HEK293 (cell line): ENCODE measurements around the gene BHMT2.

Experiments used
- BCL11A ChIP-seq: fragments of 450-650 bp; formaldehyde crosslinking; IDR thresholded peaks from 2 replicates; pipeline ENCODE4 v1.5.1; 2016; ENCODE audit warnings: low read depth, missing biosample characterization, missing genetic modification characterization
- CTCF ChIP-seq: fragments of 450-650 bp; formaldehyde crosslinking; IDR thresholded peaks from 2 replicates; pipeline ENCODE4 v1.5.1; 2016; ENCODE audit warnings: missing biosample characterization, missing genetic modification characterization
- GLIS2 ChIP-seq: fragments of 450-650 bp; formaldehyde crosslinking; IDR thresholded peaks from 2 replicates; pipeline ENCODE4 v1.5.1; 2016; ENCODE audit warnings: missing biosample characterization, missing genetic modification characterization
- KLF1 ChIP-seq: fragments of 450-650 bp; formaldehyde crosslinking; IDR thresholded peaks from 2 replicates; pipeline ENCODE4 v1.5.1; 2016; ENCODE audit warnings: missing biosample characterization, missing genetic modification characterization
- OVOL3 ChIP-seq: fragments of 450-650 bp; formaldehyde crosslinking; IDR thresholded peaks from 2 replicates; pipeline ENCODE4 v1.5.1; 2016; ENCODE audit warnings: missing biosample characterization, missing genetic modification characterization
- WT1 ChIP-seq: fragments of 450-650 bp; formaldehyde crosslinking; IDR thresholded peaks from 2 replicates; pipeline ENCODE4 v1.5.1; 2016; ENCODE audit warnings: missing biosample characterization, missing genetic modification characterization
- ZEB2 ChIP-seq: fragments of 450-650 bp; formaldehyde crosslinking; IDR thresholded peaks from 2 replicates; pipeline ENCODE4 v1.5.1; 2016; ENCODE audit warnings: missing biosample characterization, missing genetic modification characterization
- ZNF138 ChIP-seq: fragments of 450-650 bp; formaldehyde crosslinking; IDR thresholded peaks from 2 replicates; pipeline ENCODE4 v1.5.1; 2016; ENCODE audit warnings: missing biosample characterization, missing genetic modification characterization, borderline replicate concordance
- ZNF174 ChIP-seq: fragments of 450-650 bp; formaldehyde crosslinking; IDR thresholded peaks from 2 replicates; pipeline ENCODE4 v1.5.0; 2017; ENCODE audit warnings: missing biosample characterization, mild to moderate bottlenecking, missing genetic modification characterization
- ZNF19 ChIP-seq: fragments of 450-650 bp; formaldehyde crosslinking; IDR thresholded peaks from 2 replicates; pipeline ENCODE4; 2016; ENCODE audit warnings: missing biosample characterization, missing genetic modification characterization, low read depth
- ZNF24 ChIP-seq: fragments of 450-650 bp; formaldehyde crosslinking; IDR thresholded peaks from 2 replicates; pipeline ENCODE4 v1.5.1; 2016; ENCODE audit warnings: missing biosample characterization, missing genetic modification characterization
- ZNF335 ChIP-seq: fragments of 450-650 bp; formaldehyde crosslinking; conservative IDR thresholded peaks from 2 replicates; pipeline ENCODE4 v1.5.1; 2016; ENCODE audit warnings: missing biosample characterization, missing genetic modification characterization
- ZNF398 ChIP-seq: fragments of 450-650 bp; formaldehyde crosslinking; IDR thresholded peaks from 2 replicates; pipeline ENCODE4 v1.5.1; 2017; ENCODE audit warnings: missing biosample characterization, missing genetic modification characterization
- ZNF404 ChIP-seq: fragments of 450-650 bp; formaldehyde crosslinking; IDR thresholded peaks from 2 replicates; pipeline ENCODE4 v1.5.1; 2017; ENCODE audit warnings: missing biosample characterization, missing genetic modification characterization
- ZNF449 ChIP-seq: fragments of 450-650 bp; formaldehyde crosslinking; IDR thresholded peaks from 2 replicates; pipeline ENCODE4 v1.5.1; 2017; ENCODE audit warnings: missing biosample characterization, mild to moderate bottlenecking, missing genetic modification characterization, moderate library complexity
- ZNF561 ChIP-seq: fragments of 450-650 bp; IDR thresholded peaks from 2 replicates; pipeline ENCODE4 v1.5.1; 2018; ENCODE audit warnings: missing biosample characterization, missing genetic modification characterization, borderline replicate concordance
- ZNF571 ChIP-seq: fragments of 450-650 bp; formaldehyde crosslinking; IDR thresholded peaks from 2 replicates; pipeline ENCODE4 v1.5.0; 2017; ENCODE audit warnings: missing biosample characterization, missing genetic modification characterization
- ZNF768 ChIP-seq: fragments of 450-650 bp; formaldehyde crosslinking; IDR thresholded peaks from 2 replicates; pipeline ENCODE4 v1.5.1; 2018; ENCODE audit warnings: missing biosample characterization, mild to moderate bottlenecking, missing genetic modification characterization
- ZNF843 ChIP-seq: fragments of 450-650 bp; formaldehyde crosslinking; IDR thresholded peaks from 2 replicates; pipeline ENCODE4 v1.5.1; 2016; ENCODE audit warnings: missing biosample characterization, missing genetic modification characterization
- ZXDB ChIP-seq: fragments of 450-650 bp; formaldehyde crosslinking; IDR thresholded peaks from 2 replicates; pipeline ENCODE4 v1.5.1; 2016; ENCODE audit warnings: missing biosample characterization, missing genetic modification characterization
- TF ChIP-seq, protein P1 (sequence below): fragments of 450-650 bp; formaldehyde crosslinking; IDR thresholded peaks from 2 replicates; pipeline ENCODE4 v1.5.1; 2016; ENCODE audit warnings: missing biosample characterization, missing genetic modification characterization
- TF ChIP-seq, protein P2 (sequence below): fragments of 450-650 bp; formaldehyde crosslinking; IDR thresholded peaks from 2 replicates; pipeline ENCODE4 v1.5.1; 2016; ENCODE audit warnings: missing biosample characterization, missing genetic modification characterization
- TF ChIP-seq, protein P3 (sequence below): fragments of 450-650 bp; formaldehyde crosslinking; conservative IDR thresholded peaks from 2 replicates; pipeline ENCODE4 v1.5.1; 2016; ENCODE audit warnings: low read depth, missing biosample characterization, missing genetic modification characterization

BHMT2 gene

DNA sequence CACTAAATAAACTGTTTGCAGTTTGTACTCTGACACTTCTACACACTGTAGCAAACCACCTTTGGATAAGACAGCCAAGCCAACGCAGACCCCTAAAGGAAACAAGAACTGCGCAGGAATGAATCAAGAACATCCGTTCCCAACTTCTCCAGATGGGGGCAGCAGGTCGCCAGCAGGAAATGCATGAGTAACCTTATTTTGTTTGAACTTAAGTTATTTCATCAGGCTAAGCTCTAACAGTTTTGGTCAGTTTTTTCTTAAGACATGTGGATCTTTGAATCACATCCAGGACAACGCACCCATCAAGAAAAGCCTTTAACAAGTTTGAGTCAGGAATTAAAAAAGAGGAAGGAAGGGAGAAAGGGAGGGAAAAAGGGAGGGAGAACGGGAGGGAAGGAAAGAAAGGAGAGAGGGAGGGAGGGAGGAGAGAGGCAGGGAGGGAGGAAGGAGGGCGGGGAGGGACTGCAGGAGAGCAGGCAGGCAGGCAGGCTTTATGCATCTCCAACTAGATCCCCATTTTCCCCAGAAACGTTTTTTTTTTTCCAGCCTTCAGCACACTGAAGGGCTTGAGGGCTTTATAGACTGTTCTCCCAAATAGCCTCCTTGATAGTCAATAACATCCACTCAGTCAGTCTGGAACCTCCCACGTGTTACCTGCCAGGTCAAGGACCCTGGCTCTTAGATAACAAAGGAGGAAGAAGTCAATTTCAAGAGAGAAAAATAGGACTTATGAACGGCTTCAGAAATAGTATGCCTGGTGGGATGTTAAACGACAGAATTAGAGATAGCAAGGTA, 64.3 kb downstream of the BHMT2 start (continued):
- TF ChIP-seq, protein P1, sequence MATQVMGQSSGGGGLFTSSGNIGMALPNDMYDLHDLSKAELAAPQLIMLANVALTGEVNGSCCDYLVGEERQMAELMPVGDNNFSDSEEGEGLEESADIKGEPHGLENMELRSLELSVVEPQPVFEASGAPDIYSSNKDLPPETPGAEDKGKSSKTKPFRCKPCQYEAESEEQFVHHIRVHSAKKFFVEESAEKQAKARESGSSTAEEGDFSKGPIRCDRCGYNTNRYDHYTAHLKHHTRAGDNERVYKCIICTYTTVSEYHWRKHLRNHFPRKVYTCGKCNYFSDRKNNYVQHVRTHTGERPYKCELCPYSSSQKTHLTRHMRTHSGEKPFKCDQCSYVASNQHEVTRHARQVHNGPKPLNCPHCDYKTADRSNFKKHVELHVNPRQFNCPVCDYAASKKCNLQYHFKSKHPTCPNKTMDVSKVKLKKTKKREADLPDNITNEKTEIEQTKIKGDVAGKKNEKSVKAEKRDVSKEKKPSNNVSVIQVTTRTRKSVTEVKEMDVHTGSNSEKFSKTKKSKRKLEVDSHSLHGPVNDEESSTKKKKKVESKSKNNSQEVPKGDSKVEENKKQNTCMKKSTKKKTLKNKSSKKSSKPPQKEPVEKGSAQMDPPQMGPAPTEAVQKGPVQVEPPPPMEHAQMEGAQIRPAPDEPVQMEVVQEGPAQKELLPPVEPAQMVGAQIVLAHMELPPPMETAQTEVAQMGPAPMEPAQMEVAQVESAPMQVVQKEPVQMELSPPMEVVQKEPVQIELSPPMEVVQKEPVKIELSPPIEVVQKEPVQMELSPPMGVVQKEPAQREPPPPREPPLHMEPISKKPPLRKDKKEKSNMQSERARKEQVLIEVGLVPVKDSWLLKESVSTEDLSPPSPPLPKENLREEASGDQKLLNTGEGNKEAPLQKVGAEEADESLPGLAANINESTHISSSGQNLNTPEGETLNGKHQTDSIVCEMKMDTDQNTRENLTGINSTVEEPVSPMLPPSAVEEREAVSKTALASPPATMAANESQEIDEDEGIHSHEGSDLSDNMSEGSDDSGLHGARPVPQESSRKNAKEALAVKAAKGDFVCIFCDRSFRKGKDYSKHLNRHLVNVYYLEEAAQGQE (tag by site-specific recombination) = no peak
- TF ChIP-seq ZNF449 (tag by site-specific recombination) (no peak), ZNF571 (tag by site-specific recombination) (no peak), ZXDB (tag by site-specific recombination) (no peak), ZNF561 (tag by site-specific recombination) (no peak), ZNF19 (tag by site-specific recombination) (no peak), WT1 (tag by site-specific recombination) (peak; percentile 93), ZNF24 (tag by site-specific recombination) (no peak), ZNF174 (tag by site-specific recombination) (no peak), CTCF (tag by site-specific recombination) (peak; percentile 73; the same call in 1 of the 2 replicates), GLIS2 (no peak), ZNF843 (no peak; the same call in 1 of the 2 replicates), ZNF768 (tag by site-specific recombination) (no peak), OVOL3 (tag by site-specific recombination) (no peak), BCL11A (tag by site-specific recombination) (no peak), KLF1 (no peak), ZEB2 (peak; percentile 77), ZNF335 (tag by site-specific recombination) (peak; percentile 80), ZNF404 (tag by site-specific recombination) (no peak), ZNF398 (tag by site-specific recombination) (peak; percentile 96), ZNF138 (tag by site-specific recombination) (no peak)
- TF ChIP-seq, protein P2, sequence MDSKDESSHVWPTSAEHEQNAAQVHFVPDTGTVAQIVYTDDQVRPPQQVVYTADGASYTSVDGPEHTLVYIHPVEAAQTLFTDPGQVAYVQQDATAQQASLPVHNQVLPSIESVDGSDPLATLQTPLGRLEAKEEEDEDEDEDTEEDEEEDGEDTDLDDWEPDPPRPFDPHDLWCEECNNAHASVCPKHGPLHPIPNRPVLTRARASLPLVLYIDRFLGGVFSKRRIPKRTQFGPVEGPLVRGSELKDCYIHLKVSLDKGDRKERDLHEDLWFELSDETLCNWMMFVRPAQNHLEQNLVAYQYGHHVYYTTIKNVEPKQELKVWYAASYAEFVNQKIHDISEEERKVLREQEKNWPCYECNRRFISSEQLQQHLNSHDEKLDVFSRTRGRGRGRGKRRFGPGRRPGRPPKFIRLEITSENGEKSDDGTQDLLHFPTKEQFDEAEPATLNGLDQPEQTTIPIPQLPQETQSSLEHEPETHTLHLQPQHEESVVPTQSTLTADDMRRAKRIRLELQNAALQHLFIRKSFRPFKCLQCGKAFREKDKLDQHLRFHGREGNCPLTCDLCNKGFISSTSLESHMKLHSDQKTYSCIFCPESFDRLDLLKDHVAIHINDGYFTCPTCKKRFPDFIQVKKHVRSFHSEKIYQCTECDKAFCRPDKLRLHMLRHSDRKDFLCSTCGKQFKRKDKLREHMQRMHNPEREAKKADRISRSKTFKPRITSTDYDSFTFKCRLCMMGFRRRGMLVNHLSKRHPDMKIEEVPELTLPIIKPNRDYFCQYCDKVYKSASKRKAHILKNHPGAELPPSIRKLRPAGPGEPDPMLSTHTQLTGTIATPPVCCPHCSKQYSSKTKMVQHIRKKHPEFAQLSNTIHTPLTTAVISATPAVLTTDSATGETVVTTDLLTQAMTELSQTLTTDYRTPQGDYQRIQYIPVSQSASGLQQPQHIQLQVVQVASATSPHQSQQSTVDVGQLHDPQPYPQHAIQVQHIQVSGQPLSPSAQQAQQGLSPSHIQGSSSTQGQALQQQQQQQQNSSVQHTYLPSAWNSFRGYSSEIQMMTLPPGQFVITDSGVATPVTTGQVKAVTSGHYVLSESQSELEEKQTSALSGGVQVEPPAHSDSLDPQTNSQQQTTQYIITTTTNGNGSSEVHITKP = peak; percentile 46
- TF ChIP-seq, protein P3, sequence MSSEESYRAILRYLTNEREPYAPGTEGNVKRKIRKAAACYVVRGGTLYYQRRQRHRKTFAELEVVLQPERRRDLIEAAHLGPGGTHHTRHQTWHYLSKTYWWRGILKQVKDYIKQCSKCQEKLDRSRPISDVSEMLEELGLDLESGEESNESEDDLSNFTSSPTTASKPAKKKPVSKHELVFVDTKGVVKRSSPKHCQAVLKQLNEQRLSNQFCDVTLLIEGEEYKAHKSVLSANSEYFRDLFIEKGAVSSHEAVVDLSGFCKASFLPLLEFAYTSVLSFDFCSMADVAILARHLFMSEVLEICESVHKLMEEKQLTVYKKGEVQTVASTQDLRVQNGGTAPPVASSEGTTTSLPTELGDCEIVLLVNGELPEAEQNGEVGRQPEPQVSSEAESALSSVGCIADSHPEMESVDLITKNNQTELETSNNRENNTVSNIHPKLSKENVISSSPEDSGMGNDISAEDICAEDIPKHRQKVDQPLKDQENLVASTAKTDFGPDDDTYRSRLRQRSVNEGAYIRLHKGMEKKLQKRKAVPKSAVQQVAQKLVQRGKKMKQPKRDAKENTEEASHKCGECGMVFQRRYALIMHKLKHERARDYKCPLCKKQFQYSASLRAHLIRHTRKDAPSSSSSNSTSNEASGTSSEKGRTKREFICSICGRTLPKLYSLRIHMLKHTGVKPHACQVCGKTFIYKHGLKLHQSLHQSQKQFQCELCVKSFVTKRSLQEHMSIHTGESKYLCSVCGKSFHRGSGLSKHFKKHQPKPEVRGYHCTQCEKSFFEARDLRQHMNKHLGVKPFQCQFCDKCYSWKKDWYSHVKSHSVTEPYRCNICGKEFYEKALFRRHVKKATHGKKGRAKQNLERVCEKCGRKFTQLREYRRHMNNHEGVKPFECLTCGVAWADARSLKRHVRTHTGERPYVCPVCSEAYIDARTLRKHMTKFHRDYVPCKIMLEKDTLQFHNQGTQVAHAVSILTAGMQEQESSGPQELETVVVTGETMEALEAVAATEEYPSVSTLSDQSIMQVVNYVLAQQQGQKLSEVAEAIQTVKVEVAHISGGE = peak; percentile 39; the same call in 1 of the 2 replicates
